A549 treated with GW870086 at 1 μM for 4 hours (cell line): ENCODE data around the gene COA5. TPM values are rescaled to one million over a fixed set of nuclear protein-coding genes. Genes with fewer than 3 reads are reported as not detected.

Source experiments
- total RNA-seq: library from RNA; stranded (reverse); fragments of 200-300 nt; extraction: Qiagen RNA extraction; gene quantifications from 5 replicates; pipeline ENCODE4 v1.2.3, GENCODE V29; 2022; ENCODE audit warnings: low read depth

Gene COA5
- total RNA-seq = 19.2 to 24.7 TPM (median 23.5 TPM) in 5 replicates

GRCh38 chr2:98608116-98608961 lies at the start of gene COA5, which contains the start of gene UNC50:
COA5 (minus strand) TSS chr2:98608512; CDS start chr2:98608405, 107 bp downstream.
UNC50 (plus strand) TSS chr2:98608589; CDS start chr2:98609760, 1,171 bp downstream.

Other genes starting within 250 kb of the COA5 start
- gene INPP4A, start 163.7 kb downstream of the COA5 start, total RNA-seq = 6.4 to 10.7 TPM (median 9.2 TPM) in 5 replicates
- gene UNC50, start 77 bp upstream of the COA5 start, total RNA-seq = 41.5 to 51.3 TPM (median 45.6 TPM) in 5 replicates
- gene MGAT4A, start 122.6 kb upstream of the COA5 start, total RNA-seq = 1.3 to 2.8 TPM (median 2.5 TPM) in 5 replicates